K562 (cell line): ENCODE data around the gene FAM174C. TPM values are rescaled to one million over a fixed set of nuclear protein-coding genes. Genes with fewer than 3 reads are reported as not detected.

ENCODE experiments used
- ATF1 ChIP-seq, 2 experiments: fragments of 450-650 bp in 1 of 2; IDR thresholded peaks; 2 replicates each; pipeline ENCODE4 v1.6.1; 2016; ENCODE audit warnings: missing compliant biosample characterization in 1 of 2, missing genetic modification characterization in 1 of 2
- BMI1 ChIP-seq: fragments of 150-350 bp; IDR thresholded peaks from 2 replicates; pipeline ENCODE4 v1.6.1; 2014; ENCODE audit warnings: low read length
- BRF1 ChIP-seq: IDR thresholded peaks from 3 replicates; pipeline ENCODE4 v1.6.1; 2011; ENCODE audit warnings: borderline replicate concordance, mild to moderate bottlenecking; ENCODE audit not compliant: insufficient read length; ENCODE audit errors: extremely low read depth
- CBX3 ChIP-seq, 2 experiments: IDR thresholded peaks; 1 replicate in 1 of 2; 2 replicates in 1 of 2; pipeline ENCODE4 v1.6.1; 2012; ENCODE audit warnings: inconsistent platforms in 2 of 2, low read length in 2 of 2, borderline replicate concordance in 1 of 2, control low read depth in 1 of 2
- CCAR2 ChIP-seq: fragments of 200-400 bp; formaldehyde crosslinking; IDR thresholded peaks from 2 replicates; pipeline ENCODE4 v1.6.1; 2017; ENCODE audit warnings: mild to moderate bottlenecking, low read depth, low read length
- CTCF ChIP-seq, 3 experiments: IDR thresholded peaks in 2 of 3; conservative IDR thresholded peaks in 1 of 3; 2 replicates each; pipeline ENCODE4 v1.5.1; 2011 to 2012; ENCODE audit warnings: low read length in 3 of 3, mild to moderate bottlenecking in 3 of 3, control low read depth in 2 of 3, improper control_type of control experiment in 1 of 3, inconsistent platforms in 1 of 3, low read depth in 1 of 3, mixed read lengths in 1 of 3, moderate library complexity in 1 of 3; ENCODE audit not compliant: insufficient read depth in 2 of 3
- DEAF1 ChIP-seq: fragments of 450-650 bp; formaldehyde crosslinking; IDR thresholded peaks from 2 replicates; pipeline ENCODE4 v1.4.0; 2020; ENCODE audit warnings: mild to moderate bottlenecking, moderate library complexity
- JUND ChIP-seq, 2 experiments: IDR thresholded peaks; 2 replicates in 1 of 2; 3 replicates in 1 of 2; pipeline ENCODE4 v1.6.1; 2011; ENCODE audit warnings: borderline replicate concordance in 2 of 2, low read depth in 2 of 2, low read length in 2 of 2, improper control_type of control experiment in 1 of 2, missing biosample characterization in 1 of 2, missing genetic modification characterization in 1 of 2, missing genetic modification reagents in 1 of 2
- MIER1 ChIP-seq: fragments of 450-650 bp; IDR thresholded peaks from 2 replicates; pipeline ENCODE4 v1.6.1; 2016; ENCODE audit warnings: antibody characterized with exemption, mild to moderate bottlenecking, low read depth
- NCOA1 ChIP-seq: fragments of 450-650 bp; IDR thresholded peaks from 2 replicates; pipeline ENCODE4 v1.6.1; 2016; ENCODE audit warnings: low read depth
- NCOA2 ChIP-seq, 2 experiments: fragments of 450-650 bp; IDR thresholded peaks; 2 replicates each; pipeline ENCODE4 v1.6.1; 2018; ENCODE audit warnings: mild to moderate bottlenecking in 2 of 2, moderate library complexity in 1 of 2; ENCODE audit not compliant: partially characterized antibody in 2 of 2
- NCOA4 ChIP-seq: fragments of 450-650 bp; IDR thresholded peaks from 2 replicates; pipeline ENCODE4 v1.6.1; 2018; ENCODE audit warnings: mild to moderate bottlenecking; ENCODE audit not compliant: partially characterized antibody
- RBM39 ChIP-seq: fragments of 200-400 bp; formaldehyde crosslinking; optimal IDR thresholded peaks from 2 replicates; pipeline ENCODE3; 2018; ENCODE audit warnings: low read depth, low read length
- RFX7 ChIP-seq: fragments of 250-450 bp; sonication (Bioruptor Pico); IDR thresholded peaks from 2 replicates; pipeline ENCODE4 v1.5.1; 2021; ENCODE audit warnings: mild to moderate bottlenecking
- TAL1 ChIP-seq: fragments of 450-650 bp; IDR thresholded peaks from 2 replicates; pipeline ENCODE4 v1.6.1; 2016; ENCODE audit warnings: mild to moderate bottlenecking
- TARDBP ChIP-seq: fragments of 450-650 bp; IDR thresholded peaks from 2 replicates; pipeline ENCODE4 v1.6.1; 2016
- ZKSCAN3 ChIP-seq: fragments of 250-450 bp; sonication (Bioruptor Pico); IDR thresholded peaks from 2 replicates; pipeline ENCODE4 v1.4.0; 2020
- ZNF197 ChIP-seq: fragments of 200-800 bp; sonication (Bioruptor generic); IDR thresholded peaks from 2 replicates; pipeline ENCODE4 v1.6.1; 2016; ENCODE audit warnings: low read depth, missing genetic modification characterization, missing compliant biosample characterization
- ZNF277 ChIP-seq: fragments of 250-450 bp; sonication (Bioruptor Pico); IDR thresholded peaks from 2 replicates; pipeline ENCODE4 v1.8.0; 2022; ENCODE audit warnings: inconsistent platforms, mild to moderate bottlenecking, moderate library complexity, borderline replicate concordance
- ZNF740 ChIP-seq, 3 experiments: fragments of 200-800 bp in 1 of 3; sonication (Bioruptor generic) in 1 of 3; sonication (generic) in 1 of 3; formaldehyde crosslinking in 1 of 3; IDR thresholded peaks; 2 replicates each; pipeline versions ENCODE4 v1.6.1 to v1.8.0; 2016 to 2022; ENCODE audit warnings: mild to moderate bottlenecking in 2 of 3, missing compliant biosample characterization in 2 of 3, missing genetic modification characterization in 2 of 3, missing genetic modification reagents in 1 of 3
- ZNF780A ChIP-seq: fragments of 250-450 bp; sonication (Bioruptor Pico); IDR thresholded peaks from 2 replicates; pipeline ENCODE4 v1.5.0; 2021; ENCODE audit warnings: mild to moderate bottlenecking
- polyA plus RNA-seq, 8 experiments: library from polyadenylated mRNA; depleted of rRNA in 4 of 8; stranded (reverse) in 5 of 8; unstranded in 3 of 8; fragments of >200 nt; fragmentation: Nextera tagmentation in 2 of 8; fragmentation: Illumina TruSeq in 1 of 8; extraction: Ambion mirVana in 2 of 8; extraction: Trizol in 1 of 8; gene quantifications; 2 replicates each; pipeline versions ENCODE4 v1.2.1 to v1.2.3, GENCODE V29; 2011 to 2014; ENCODE audit warnings: inconsistent platforms in 1 of 8, missing spikeins in 1 of 8
- total RNA-seq, 7 experiments: library from RNA; depleted of rRNA in 6 of 7; stranded (reverse); fragments of >200 nt in 6 of 7; fragmentation: Illumina TruSeq in 2 of 7; extraction: Trizol in 2 of 7; gene quantifications; 2 replicates each; pipeline versions ENCODE4 v1.2.1 to v1.2.3, GENCODE V29; 2011 to 2021; ENCODE audit warnings: low replicate concordance in 1 of 7

FAM174C gene
- total and polyA plus RNA-seq, 9 of the 15 experiments (the other 6 are each of a cell fraction or from before 2014, with no cell fraction given), result 0.66 to 89.6 (median 20.3) TPM

- TF ChIP-seq ZNF740 (CRISPR knock-in tag; IDR thresholded peaks at IDR 0.05) (peak; percentile 95), ZNF740 (tag; IDR thresholded peaks at IDR 0.05) (peak in 1 of 2 experiments; percentile 93; a peak in 2 of 4 replicates), ATF1 (CRISPR knock-in tag; IDR thresholded peaks at IDR 0.05) (no peak; the same call in 1 of the 2 replicates), ATF1 (tag; IDR thresholded peaks at IDR 0.05) (0 out of 2 replicates have a peak, but pooled peaks have one; percentile 44), ZNF277 (CRISPR knock-in tag) (no peak), DEAF1 (CRISPR knock-in tag) (no peak), NCOA4 (no peak), RBM39 (no peak), TAL1 (no peak), BMI1 (0 out of 2 replicates have a peak, but pooled peaks have one; percentile 52), TARDBP (no peak), JUND (IDR thresholded peaks at IDR 0.05; ENCODE audit: borderline replicate concordance, low read depth, low read length) (peak; percentile 53), JUND (tag; IDR thresholded peaks at IDR 0.05; ENCODE audit: borderline replicate concordance, low read depth, low read length) (no peak; the same call in 2 of the 3 replicates), NCOA2 (IDR thresholded peaks at IDR 0.05; ENCODE audit: partially characterized antibody in 2 of 2) (no peak), ZKSCAN3 (CRISPR knock-in tag) (no peak), NCOA1 (no peak), CTCF (IDR thresholded peaks at IDR 0.05 in 2 of 3, conservative IDR thresholded peaks at IDR 0.05 in 1 of 3; ENCODE audit: insufficient read depth in 2 of 3, low read depth in 1 of 3, low read length in 3 of 3) (peak in 1 of 3 experiments; percentile 10; a peak in 1 of 6 replicates), RFX7 (CRISPR knock-in tag) (0 out of 2 replicates have a peak, but pooled peaks have one; percentile 25), MIER1 (no peak), ZNF780A (no peak), BRF1 (no peak), CCAR2 (no peak), CBX3 (IDR thresholded peaks at IDR 0.05; ENCODE audit: borderline replicate concordance in 1 of 2, low read length in 2 of 2) (no peak), ZNF197 (CRISPR knock-in tag) (no peak)
Observed at GRCh38 chr19:1266129-1266915, 9.0 kb upstream of the FAM174C start (continued).
